PC-9 (cell line): Measurements from ENCODE around the gene PTGFR. TPM values are rescaled to one million over a fixed set of nuclear protein-coding genes. Genes with fewer than 3 reads are reported as not detected.

Source experiments
- BruUV-seq: library from RNA; stranded (reverse); fragments of 400-500 nt; replicated peaks from 2 replicates; lab custom pipeline; 2021; lab: Mats Ljungman, UMichigan
- CTCF ChIA-PET: fragments of 300-600 bp; sonication (Branson Sonifier 250); formaldehyde crosslinking; loops from one replicate; lab custom pipeline; 2022; ENCODE audit warnings: antibody characterized with exemption; lab: Charles Lee
- POLR2A ChIA-PET: fragments of 300-600 bp; sonication (Branson Sonifier 250); formaldehyde crosslinking; loops from one replicate; lab custom pipeline; 2022; ENCODE audit warnings: antibody characterized with exemption; ENCODE audit not compliant: unreplicated experiment; lab: Charles Lee
- DNase-seq, 2 experiments: peaks; one replicate each; pipeline versions ENCODE4 v3.0.0 to v3.0.0-alpha.2; 2015 to 2022; ENCODE audit warnings: mixed read lengths in 1 of 2
- H2AFZ ChIP-seq: fragments of 200-600 bp; sonication (generic); 2 replicates; pipeline ENCODE4 v1.8.1; 2017; ENCODE audit warnings: antibody characterized with exemption
- H3F3A ChIP-seq: fragments of 200-600 bp; sonication (generic); 2 replicates; pipeline ENCODE4 v1.8.1; 2017; ENCODE audit warnings: antibody characterized with exemption, mild to moderate bottlenecking, low read depth; ENCODE audit not compliant: insufficient read depth
- H3K27ac ChIP-seq: fragments of 200-600 bp; sonication (generic); 2 replicates; pipeline ENCODE4 v1.6.1; 2016; ENCODE audit warnings: mixed run types
- H3K27me3 ChIP-seq: fragments of 200-600 bp; sonication (generic); 2 replicates; pipeline ENCODE4 v1.6.1; 2016; ENCODE audit warnings: low read depth, mixed run types; ENCODE audit not compliant: insufficient read depth
- H3K36me3 ChIP-seq: fragments of 200-600 bp; sonication (generic); 2 replicates; pipeline ENCODE4 v1.6.1; 2016; ENCODE audit warnings: low read depth, mixed run types
- H3K4me1 ChIP-seq: fragments of 200-600 bp; sonication (generic); replicated peaks from 2 replicates; pipeline ENCODE4 v1.6.1; 2016; ENCODE audit warnings: mixed run types; ENCODE audit not compliant: insufficient read depth
- H3K4me2 ChIP-seq: fragments of 200-600 bp; sonication (generic); 2 replicates; pipeline ENCODE4 v1.6.1; 2017; ENCODE audit warnings: mixed run types
- H3K4me3 ChIP-seq: fragments of 200-600 bp; sonication (generic); 2 replicates; pipeline ENCODE4 v1.6.1; 2016; ENCODE audit warnings: mixed run types
- H3K79me2 ChIP-seq: fragments of 200-600 bp; sonication (generic); 2 replicates; pipeline ENCODE4 v1.6.1; 2017; ENCODE audit warnings: low read depth, mixed run types
- H3K9me2 ChIP-seq: fragments of 200-600 bp; sonication (generic); 2 replicates; pipeline ENCODE4 v1.8.1; 2017; ENCODE audit warnings: mild to moderate bottlenecking; ENCODE audit not compliant: insufficient read depth
- H3K9me3 ChIP-seq: fragments of 200-600 bp; sonication (generic); 2 replicates; pipeline ENCODE4 v1.8.1; 2016; ENCODE audit warnings: low read depth; ENCODE audit not compliant: insufficient read depth
- H4K20me1 ChIP-seq: fragments of 200-600 bp; sonication (generic); 2 replicates; pipeline ENCODE4 v1.8.1; 2017; ENCODE audit not compliant: insufficient read depth
- CTCF ChIP-seq: fragments of 200-600 bp; sonication (generic); conservative IDR thresholded peaks from 2 replicates; pipeline ENCODE4 v1.6.1; 2017; ENCODE audit warnings: mixed run types, antibody characterized with exemption, mild to moderate bottlenecking, moderate library complexity
- EZH2 ChIP-seq: fragments of 200-600 bp; sonication (generic); IDR thresholded peaks from 2 replicates; pipeline ENCODE4 v1.8.0; 2017; ENCODE audit warnings: antibody characterized with exemption, low read depth
- intact Hi-C: fragments of 100-400 bp; cut with micrococcal nuclease; formaldehyde crosslinking; loops from one replicate; pipeline ENCODE4 v1.10.0; 2022; ENCODE audit not compliant: unreplicated experiment
- total RNA-seq: library from RNA; stranded (reverse); gene quantifications from 2 replicates; pipeline ENCODE4 v1.2.3, GENCODE V29; 2021

PTGFR gene
- total RNA-seq, 1 experiment from 2014 or later: not detected

GRCh38 chr1:78549891-78550290, 59.1 kb downstream of the PTGFR start:
- no peak for DNase-seq
- POLR2A ChIA-PET: no interaction called here
- Histone ChIP-seq H3K4me3 (no peak overlapping the region), H3K4me1 (no peaks in the 10 kb centered on the region), H3F3A (no peaks in the 10 kb centered on the region), H3K27me3 (no peaks in the 10 kb centered on the region), H3K79me2 (no peaks in the 10 kb centered on the region), H3K9me2 (no peaks in the 10 kb centered on the region), H3K36me3 (no peaks in the 10 kb centered on the region), H4K20me1 (no peaks in the 10 kb centered on the region), H3K4me2 (no peak overlapping the region), H2AFZ (no peak overlapping the region), H3K9me3 (peaks cover 10% of the 10 kb centered on the region), H3K27ac (no peak overlapping the region)
- CTCF ChIA-PET: no interaction called here
- intact Hi-C loops: loop anchor here (5.0 kb wide), 1 partner anchor 418 kb away; no protein-coding TSS in a partner anchor
- no TSS peak for BruUV-seq
- TF ChIP-seq CTCF: no peak
- no peak for TF ChIP-seq EZH2

DNA sequence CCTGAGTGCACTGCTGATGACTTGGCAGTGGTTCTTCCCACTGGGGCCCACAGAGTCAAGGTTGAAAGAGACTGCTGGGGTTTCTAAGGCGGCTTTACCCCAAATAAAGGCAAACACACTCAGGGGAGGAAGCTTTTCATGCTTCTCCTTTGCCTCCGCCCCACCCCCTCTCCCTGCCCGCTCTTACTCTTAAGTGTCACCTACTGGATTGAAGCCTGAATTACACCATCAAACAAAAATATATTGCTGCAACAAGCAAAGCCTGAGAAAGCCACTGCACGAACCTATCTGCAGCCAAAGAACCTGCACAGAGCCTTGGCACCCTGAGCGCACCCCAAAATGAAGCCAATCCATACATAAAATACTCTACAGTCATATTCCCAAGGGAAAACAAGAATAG, 63.1 kb downstream of the PTGFR start:
- H3K27ac ChIP-seq: no peak overlapping the region
- intact Hi-C loops: loop anchor here (5.0 kb wide), 1 partner anchor 422 kb away; no protein-coding TSS in a partner anchor
- H3K4me2 ChIP-seq: no peak overlapping the region
- H3K27me3 ChIP-seq: no peaks in the 10 kb centered on the region
- no TSS peak for BruUV-seq
- no peak overlapping the region for H2AFZ ChIP-seq
- no peaks in the 10 kb centered on the region for H4K20me1 ChIP-seq
- H3F3A ChIP-seq: no peaks in the 10 kb centered on the region
- H3K36me3 ChIP-seq: no peaks in the 10 kb centered on the region
- no peaks in the 10 kb centered on the region for H3K79me2 ChIP-seq
- H3K4me3 ChIP-seq: no peak overlapping the region
- TF ChIP-seq EZH2 (no peak), CTCF (peak; percentile 54; the same call in 1 of the 2 replicates)
- ChIA-PET POLR2A (no interaction called here), CTCF (no interaction called here)
- H3K9me2 ChIP-seq: no peaks in the 10 kb centered on the region
- DNase-seq: no peak
- H3K4me1 ChIP-seq: no peaks in the 10 kb centered on the region
- peaks cover 10% of the 10 kb centered on the region for H3K9me3 ChIP-seq

DNA sequence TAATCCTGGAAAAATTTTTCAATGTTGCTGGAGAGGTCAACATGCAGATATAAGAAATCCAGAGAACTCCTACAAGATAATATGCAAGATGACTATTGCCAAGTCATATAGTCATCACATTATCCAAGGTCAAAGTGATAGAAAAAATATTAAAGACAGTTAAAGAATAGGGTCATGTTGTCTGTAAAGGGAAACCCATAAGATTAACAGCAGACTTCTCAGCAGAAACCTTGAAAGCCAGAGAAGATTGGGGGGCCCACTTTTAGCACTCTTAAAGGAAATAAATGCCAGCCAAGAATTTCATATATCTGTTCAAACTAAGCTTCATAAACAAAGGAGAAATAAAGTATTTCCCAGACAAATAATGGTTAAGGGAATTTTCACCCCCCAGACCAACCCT, 64.1 kb downstream of the PTGFR start:
- intact Hi-C loops: loop anchor here (5.0 kb wide), 1 partner anchor 423 kb away; no protein-coding TSS in a partner anchor
- Histone ChIP-seq H3K4me1 (no peaks in the 10 kb centered on the region), H3F3A (no peaks in the 10 kb centered on the region), H3K79me2 (no peaks in the 10 kb centered on the region), H3K4me2 (no peak overlapping the region), H2AFZ (no peak overlapping the region), H3K9me3 (peaks cover 10% of the 10 kb centered on the region), H3K36me3 (no peaks in the 10 kb centered on the region), H4K20me1 (no peaks in the 10 kb centered on the region), H3K27ac (no peak overlapping the region), H3K9me2 (no peaks in the 10 kb centered on the region), H3K4me3 (no peak overlapping the region), H3K27me3 (no peaks in the 10 kb centered on the region)
- CTCF ChIA-PET: interaction anchor here (0.6 kb wide), 1 partner anchor 131 kb away, joined by 3 read pairs; no protein-coding TSS in a partner anchor
- BruUV-seq: no TSS peak
- POLR2A ChIA-PET: no interaction called here
- DNase-seq: no peak
- TF ChIP-seq EZH2: no peak
- TF ChIP-seq CTCF: no peak
